CD4-positive, alpha-beta T cell (primary cell): ENCODE data around the gene ADGRG3. TPM values are rescaled to one million over a fixed set of nuclear protein-coding genes. Genes with fewer than 3 reads are reported as not detected.

Experiments used
- ATAC-seq: fragments of 200-7000 bp; cut with Tn5 transposase; one replicate; pipeline ENCODE4 v1.10.0; 2022; ENCODE audit warnings: mild to moderate bottlenecking; ENCODE audit not compliant: poor library complexity
- CTCF ChIA-PET: fragments of 350-600 bp; sonication (Branson Sonifier 250); formaldehyde crosslinking; loops from one replicate; lab custom pipeline; 2021; ENCODE audit warnings: antibody characterized with exemption, inconsistent platforms; lab: Charles Lee
- POLR2A ChIA-PET: fragments of 350-600 bp; sonication (Branson Sonifier 250); formaldehyde crosslinking; loops from one replicate; lab custom pipeline; 2021; ENCODE audit warnings: antibody characterized with exemption, inconsistent platforms; lab: Charles Lee
- DNase-seq, 14 experiments: peaks; one replicate each; pipeline ENCODE4 v3.0.0-alpha.2; 2013 to 2020; ENCODE audit warnings: mixed read lengths in 2 of 14
- H3K27ac ChIP-seq, 2 donors: one replicate each; pipeline versions ENCODE4 v1.5.1 to v1.7.0; 2013; ENCODE audit warnings: low read length in 2 of 2, low read depth in 1 of 2, mild to moderate bottlenecking in 1 of 2
- H3K27me3 ChIP-seq, 2 experiments: 1 replicate in 1 of 2; 2 replicates in 1 of 2; pipeline versions ENCODE4 v1.6.1 to v1.7.0; 2013; ENCODE audit warnings: low read length in 2 of 2, control low read depth in 1 of 2, mild to moderate bottlenecking in 1 of 2, moderate library complexity in 1 of 2; ENCODE audit not compliant: insufficient read depth in 2 of 2, control insufficient read depth in 1 of 2
- H3K36me3 ChIP-seq: one replicate; pipeline ENCODE4 v1.6.1; 2013; ENCODE audit warnings: low read length, control low read depth; ENCODE audit not compliant: insufficient read depth
- H3K4me1 ChIP-seq: one replicate; pipeline ENCODE4 v1.6.1; 2013; ENCODE audit warnings: low read length, control low read depth; ENCODE audit not compliant: insufficient read depth
- H3K4me3 ChIP-seq: one replicate; pipeline ENCODE4 v1.5.1; 2013; ENCODE audit warnings: mild to moderate bottlenecking, low read length, moderate library complexity
- H3K9me3 ChIP-seq, 2 experiments: 1 replicate in 1 of 2; 2 replicates in 1 of 2; pipeline versions ENCODE4 v1.6.1 to v1.7.0; 2013; ENCODE audit warnings: low read length in 2 of 2, mild to moderate bottlenecking in 2 of 2, control low read depth in 1 of 2, moderate library complexity in 1 of 2; ENCODE audit not compliant: control insufficient read depth in 1 of 2, insufficient read depth in 1 of 2
- H3K27ac Mint-ChIP-seq: one replicate; pipeline ENCODE4 v1.8.0; 2020; ENCODE audit warnings: mixed read lengths
- H3K27me3 Mint-ChIP-seq: one replicate; pipeline ENCODE4 v1.8.0; 2021; ENCODE audit warnings: mixed read lengths
- H3K36me3 Mint-ChIP-seq: one replicate; pipeline ENCODE4 v1.8.0; 2021; ENCODE audit warnings: low read depth, mixed read lengths
- H3K4me1 Mint-ChIP-seq: one replicate; pipeline ENCODE4 v1.8.0; 2021; ENCODE audit warnings: low read depth, mixed read lengths
- H3K4me3 Mint-ChIP-seq: one replicate; pipeline ENCODE4 v1.8.0; 2020; ENCODE audit warnings: mild to moderate bottlenecking, mixed read lengths
- H3K9me3 Mint-ChIP-seq: one replicate; pipeline ENCODE4 v1.8.0; 2020; ENCODE audit warnings: mixed read lengths
- intact Hi-C, 2 experiments: fragments of 100-400 bp; cut with DNase I in 1 of 2; cut with micrococcal nuclease in 1 of 2; formaldehyde crosslinking; loops; one replicate each; pipeline versions ENCODE4 v1.15.1 to v1.9.0; 2023 to 2025; cut with DNase I, micrococcal nuclease
- total RNA-seq, 174 experiments: library from RNA in 2 of 174; stranded (reverse) in 2 of 174; gene quantifications; one replicate each; pipeline ENCODE4 v1.2.3 and lab custom pipeline; 2021 to 2026
- TF ChIP-seq, protein P1 (sequence below): fragments of 200-600 bp; IDR thresholded peaks from one replicate; pipeline ENCODE4 v1.8.0; 2022; ENCODE audit warnings: antibody characterized with exemption, mild to moderate bottlenecking

The ADGRG3 gene
- total RNA-seq, 2 experiments from 2014 or later, result 0.28 TPM; not detected in 1

DNA sequence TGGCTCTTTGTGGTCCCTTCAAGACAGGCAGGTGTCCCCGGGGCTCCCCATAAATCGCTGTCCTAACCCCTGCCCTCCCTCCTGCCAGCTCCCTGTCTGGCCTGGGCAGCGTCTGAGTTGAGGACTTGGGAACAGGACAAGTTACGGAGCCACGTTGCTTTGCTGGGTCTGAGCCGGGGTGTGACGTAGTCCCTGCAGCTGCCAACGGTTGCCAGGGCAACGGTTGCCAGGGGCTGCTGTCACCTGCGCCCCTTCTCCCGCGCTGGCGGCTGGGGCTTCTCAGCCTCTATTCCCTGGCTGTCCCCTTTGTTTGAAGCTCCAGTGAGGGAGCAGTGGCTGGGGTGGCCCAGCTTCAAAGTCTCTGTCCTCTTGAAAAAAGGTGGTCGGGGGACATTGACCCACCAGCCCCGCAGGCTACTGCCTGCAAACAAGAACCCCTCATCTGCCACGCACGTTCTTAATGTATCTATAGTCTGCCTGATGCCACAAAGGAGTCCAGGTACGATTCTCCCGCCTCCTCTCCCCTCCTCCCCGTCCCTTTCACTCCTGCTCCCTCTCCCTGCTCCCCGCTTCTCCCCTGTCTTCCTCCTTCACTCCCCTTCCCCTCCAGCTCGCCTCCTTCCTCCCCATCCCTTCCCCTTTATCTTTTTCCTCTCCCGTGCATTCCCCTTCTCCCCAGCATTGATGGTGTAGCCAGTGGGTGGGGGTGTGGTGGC lies 28.8 kb upstream of the ADGRG3 start:
- H3K9me3 ChIP-seq, result no peaks in the 10 kb centered on the region
- Mint-ChIP-seq H3K27ac (no peak overlapping the region), H3K36me3 (no peaks in the 10 kb centered on the region), H3K4me1 (peaks cover 4% of the 10 kb centered on the region), H3K4me3 (no peak overlapping the region), H3K27me3 (peaks cover 6% of the 10 kb centered on the region), H3K9me3 (no peaks in the 10 kb centered on the region)
- intact Hi-C loops, result no loop called here
- no peak overlapping the region for H3K27ac ChIP-seq
- peak; percentile 73 for ATAC-seq
- ChIA-PET CTCF (interaction anchor here (0.6 to 1.2 kb wide), 2 partner anchors 11 to 63 kb away, joined by 3 read pairs; no protein-coding TSS in a partner anchor), POLR2A (no interaction called here)
- H3K27me3 ChIP-seq, result peaks cover 0 to 6% of the 10 kb centered on the region in 2 experiments
- peak in 5 of 14 experiments; percentile 10 to 59 (median 43) for DNase-seq
- H3K4me3 ChIP-seq, result no peak overlapping the region
- TF ChIP-seq, protein P1, sequence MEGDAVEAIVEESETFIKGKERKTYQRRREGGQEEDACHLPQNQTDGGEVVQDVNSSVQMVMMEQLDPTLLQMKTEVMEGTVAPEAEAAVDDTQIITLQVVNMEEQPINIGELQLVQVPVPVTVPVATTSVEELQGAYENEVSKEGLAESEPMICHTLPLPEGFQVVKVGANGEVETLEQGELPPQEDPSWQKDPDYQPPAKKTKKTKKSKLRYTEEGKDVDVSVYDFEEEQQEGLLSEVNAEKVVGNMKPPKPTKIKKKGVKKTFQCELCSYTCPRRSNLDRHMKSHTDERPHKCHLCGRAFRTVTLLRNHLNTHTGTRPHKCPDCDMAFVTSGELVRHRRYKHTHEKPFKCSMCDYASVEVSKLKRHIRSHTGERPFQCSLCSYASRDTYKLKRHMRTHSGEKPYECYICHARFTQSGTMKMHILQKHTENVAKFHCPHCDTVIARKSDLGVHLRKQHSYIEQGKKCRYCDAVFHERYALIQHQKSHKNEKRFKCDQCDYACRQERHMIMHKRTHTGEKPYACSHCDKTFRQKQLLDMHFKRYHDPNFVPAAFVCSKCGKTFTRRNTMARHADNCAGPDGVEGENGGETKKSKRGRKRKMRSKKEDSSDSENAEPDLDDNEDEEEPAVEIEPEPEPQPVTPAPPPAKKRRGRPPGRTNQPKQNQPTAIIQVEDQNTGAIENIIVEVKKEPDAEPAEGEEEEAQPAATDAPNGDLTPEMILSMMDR, result no peak
- H3K36me3 ChIP-seq, result no peaks in the 10 kb centered on the region
- H3K4me1 ChIP-seq, result peaks cover 6% of the 10 kb centered on the region

DNA sequence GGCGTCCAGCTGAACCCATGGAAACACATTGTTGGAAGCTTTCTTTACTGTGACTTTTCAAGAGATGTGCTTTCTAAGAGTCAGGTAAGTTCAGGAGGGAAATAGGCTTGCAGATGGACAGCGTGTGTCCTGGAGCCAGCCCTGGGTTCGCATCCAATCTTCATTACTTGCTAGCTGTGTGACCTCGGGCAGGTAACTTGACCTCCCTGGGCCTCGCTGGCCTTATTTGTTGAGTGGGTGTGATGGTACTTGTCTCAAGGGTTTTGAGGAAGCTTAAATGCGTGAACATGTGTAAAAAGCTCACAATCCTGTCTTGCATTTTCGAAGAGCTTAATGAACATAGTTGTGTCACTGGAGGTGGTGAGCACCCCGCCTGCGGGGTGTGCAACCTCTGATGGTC lies 27.9 kb upstream of the ADGRG3 start:
- Histone ChIP-seq H3K4me1 (peaks cover 7% of the 10 kb centered on the region), H3K27ac (no peak overlapping the region), H3K27me3 (peaks cover 0 to 6% of the 10 kb centered on the region in 2 experiments), H3K9me3 (no peaks in the 10 kb centered on the region), H3K4me3 (no peak overlapping the region), H3K36me3 (no peaks in the 10 kb centered on the region)
- CTCF ChIA-PET, result no interaction called here
- H3K27ac Mint-ChIP-seq, result no peak overlapping the region
- intact Hi-C loops, result loop anchor here in 1 of 2 experiments (10.0 kb wide), 1 partner anchor 365 kb away; the partner anchor contains the start of genes USB1 and ZNF319
- ATAC-seq (no peak), DNase-seq (no peak)
- peaks cover 6% of the 10 kb centered on the region for H3K27me3 Mint-ChIP-seq
- peaks cover 4% of the 10 kb centered on the region for H3K4me1 Mint-ChIP-seq
- TF ChIP-seq, protein P1, result no peak
- POLR2A ChIA-PET, result no interaction called here
- H3K9me3 Mint-ChIP-seq, result no peaks in the 10 kb centered on the region
- H3K4me3 Mint-ChIP-seq, result no peak overlapping the region
- no peaks in the 10 kb centered on the region for H3K36me3 Mint-ChIP-seq

DNA sequence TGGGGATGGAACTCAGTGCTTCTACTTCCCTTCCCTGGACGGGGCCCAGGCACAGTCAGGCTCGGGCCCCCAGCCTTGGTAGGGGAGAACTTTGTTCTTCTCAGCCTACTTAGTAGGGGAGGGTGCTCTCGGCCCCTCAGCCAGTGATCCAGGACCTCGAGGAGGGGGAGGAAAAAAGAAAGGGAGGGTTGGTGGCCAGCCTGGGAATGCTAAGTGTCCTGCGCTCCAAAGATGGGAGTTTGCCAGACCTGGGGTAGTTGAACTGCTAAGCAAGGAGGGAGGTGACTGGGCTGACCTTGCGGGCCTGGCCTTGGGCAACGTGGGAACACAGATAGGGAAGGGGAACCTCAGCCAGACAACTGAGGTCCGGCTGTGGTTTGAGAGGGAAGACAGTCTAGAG lies 27.5 kb upstream of the ADGRG3 start:
- H3K9me3 ChIP-seq, result no peaks in the 10 kb centered on the region
- peaks cover 0 to 6% of the 10 kb centered on the region in 2 experiments for H3K27me3 ChIP-seq
- TF ChIP-seq, protein P1, result no peak
- H3K4me1 ChIP-seq, result peaks cover 7% of the 10 kb centered on the region
- ChIA-PET CTCF (no interaction called here), POLR2A (no interaction called here)
- ATAC-seq, result no peak
- no peaks in the 10 kb centered on the region for H3K36me3 ChIP-seq
- DNase-seq, result no peak
- intact Hi-C loops, result loop anchor here in 1 of 2 experiments (10.0 kb wide), 1 partner anchor 364 kb away; the partner anchor contains the start of genes USB1 and ZNF319
- no peak overlapping the region for H3K4me3 Mint-ChIP-seq
- peaks cover 4% of the 10 kb centered on the region for H3K4me1 Mint-ChIP-seq
- no peak overlapping the region for H3K4me3 ChIP-seq
- H3K27ac ChIP-seq, result no peak overlapping the region
- no peaks in the 10 kb centered on the region for H3K36me3 Mint-ChIP-seq
- H3K27me3 Mint-ChIP-seq, result peaks cover 6% of the 10 kb centered on the region
- H3K9me3 Mint-ChIP-seq, result no peaks in the 10 kb centered on the region
- H3K27ac Mint-ChIP-seq, result no peak overlapping the region
